A673 (cell line): Measurements from ENCODE around the gene HIP1. TPM values are rescaled to one million over a fixed set of nuclear protein-coding genes. Genes with fewer than 3 reads are reported as not detected.

Experiments used
- BruUV-seq: library from RNA; stranded (reverse); fragments of 400-500 nt; replicated peaks from 2 replicates; lab custom pipeline; 2021; lab: Mats Ljungman, UMichigan
- CTCF ChIA-PET: fragments of 300-600 bp; sonication (Branson Sonifier 250); formaldehyde crosslinking; loops from one replicate; lab custom pipeline; 2022; ENCODE audit warnings: antibody characterized with exemption; lab: Charles Lee
- POLR2A ChIA-PET: fragments of 300-600 bp; sonication (Branson Sonifier 250); formaldehyde crosslinking; loops from one replicate; lab custom pipeline; 2022; ENCODE audit warnings: antibody characterized with exemption; ENCODE audit not compliant: low non-redundant PET; lab: Charles Lee
- DNase-seq: peaks from one replicate; pipeline ENCODE4 v3.0.0-alpha.2; 2015; ENCODE audit warnings: low spot score
- H3K27ac ChIP-seq: fragments of 200-600 bp; sonication (generic); 2 replicates; pipeline ENCODE4 v1.5.1; 2016; ENCODE audit warnings: mixed run types, low read depth, mild to moderate bottlenecking, mixed read lengths, antibody characterized with exemption, low read length; ENCODE audit not compliant: poor library complexity, severe bottlenecking
- H3K27me3 ChIP-seq: fragments of 200-600 bp; sonication (generic); replicated peaks from 2 replicates; pipeline ENCODE4 v1.6.1; 2017; ENCODE audit warnings: mixed run types, low read depth, mild to moderate bottlenecking, mixed read lengths, antibody characterized with exemption, low read length; ENCODE audit not compliant: insufficient read depth, poor library complexity
- H3K36me3 ChIP-seq: fragments of 200-600 bp; sonication (generic); 2 replicates; pipeline ENCODE4 v1.6.1; 2016; ENCODE audit warnings: mixed run types, mild to moderate bottlenecking, mixed read lengths, antibody characterized with exemption, low read length; ENCODE audit not compliant: insufficient read depth, poor library complexity, severe bottlenecking
- H3K4me1 ChIP-seq: fragments of 200-600 bp; sonication (generic); 2 replicates; pipeline ENCODE4 v1.6.1; 2017; ENCODE audit warnings: mixed run types, mild to moderate bottlenecking, mixed read lengths, antibody characterized with exemption, low read length; ENCODE audit not compliant: insufficient read depth, poor library complexity, severe bottlenecking
- H3K4me3 ChIP-seq: fragments of 200-600 bp; sonication (generic); 2 replicates; pipeline ENCODE4 v1.5.1; 2016; ENCODE audit warnings: low read depth, mixed run types, mild to moderate bottlenecking, mixed read lengths, low read length; ENCODE audit not compliant: poor library complexity, severe bottlenecking
- H3K9me3 ChIP-seq: fragments of 200-600 bp; sonication (generic); 2 replicates; pipeline ENCODE4 v1.6.1; 2016; ENCODE audit warnings: mixed run types, low read depth, mild to moderate bottlenecking, mixed read lengths, antibody characterized with exemption, low read length; ENCODE audit not compliant: poor library complexity, severe bottlenecking
- CTCF ChIP-seq: fragments of 300-800, 200-600 bp; sonication (generic); conservative IDR thresholded peaks from 2 replicates; pipeline ENCODE4 v1.5.1; 2017; ENCODE audit warnings: low read depth, mild to moderate bottlenecking, antibody characterized with exemption, low read length, moderate library complexity, mixed read lengths
- EZH2 ChIP-seq: fragments of 200-600 bp; sonication (generic); IDR thresholded peaks from 2 replicates; pipeline ENCODE4 v1.6.1; 2017; ENCODE audit warnings: borderline replicate concordance, low read depth, mild to moderate bottlenecking, mixed read lengths, antibody characterized with exemption, low read length; ENCODE audit not compliant: poor library complexity, severe bottlenecking
- intact Hi-C: fragments of 100-400 bp; cut with micrococcal nuclease; formaldehyde crosslinking; loops from one replicate; pipeline ENCODE4 v1.10.0; 2022; ENCODE audit not compliant: unreplicated experiment
- total RNA-seq: library from RNA; stranded (reverse); gene quantifications from 2 replicates; pipeline ENCODE4 v1.2.3, GENCODE V29; 2021

HIP1 gene
- total RNA-seq, 1 experiment from 2014 or later: 25.0 TPM

DNA sequence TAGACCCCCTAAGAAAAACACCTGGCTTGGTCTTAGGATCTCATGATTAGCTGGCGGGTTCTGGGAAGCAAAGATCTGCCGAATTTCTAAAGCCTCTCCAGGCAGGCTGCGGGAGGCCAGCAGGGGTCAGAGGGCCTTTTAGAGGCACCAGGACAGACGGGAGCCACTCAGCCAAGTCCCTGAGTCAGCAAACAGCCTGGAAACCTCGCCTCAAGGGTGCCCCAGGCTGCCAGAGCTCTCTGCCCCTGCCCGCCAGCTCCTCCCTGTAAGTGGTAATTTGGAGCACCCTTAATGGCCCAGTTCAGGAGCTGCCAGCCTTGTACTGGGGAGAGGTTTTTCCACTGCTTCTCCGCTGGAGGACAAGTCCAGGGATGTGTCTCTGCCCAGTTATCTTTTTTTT lies 88.7 kb downstream of the HIP1 start:
- CTCF ChIA-PET: no interaction called here

DNA sequence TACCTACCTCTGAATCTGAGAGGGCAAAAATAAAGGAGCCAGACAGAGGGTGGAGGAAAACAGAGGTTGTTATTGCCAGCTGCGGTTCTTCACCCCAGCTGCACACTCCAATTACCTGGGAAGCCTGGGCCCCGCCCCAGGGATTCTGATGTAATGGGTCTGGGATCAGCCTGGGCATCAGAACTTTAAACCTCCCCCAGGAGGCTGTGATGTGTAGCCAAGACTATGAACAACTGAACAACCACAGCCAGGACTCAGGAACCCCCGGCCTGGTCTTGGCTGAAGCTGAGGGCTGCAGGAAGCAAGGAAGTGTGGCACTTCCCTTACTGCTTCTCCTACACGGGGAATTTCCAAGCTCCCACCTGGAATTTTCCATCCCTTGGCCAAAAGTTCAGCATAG lies 89.3 kb downstream of the HIP1 start:
- intact Hi-C loops: no loop called here
- BruUV-seq: no TSS peak
- H3K4me3 ChIP-seq: no peak overlapping the region
- POLR2A ChIA-PET: no interaction called here
- DNase-seq: no peak
- H3K27ac ChIP-seq: no peak overlapping the region
- no peaks in the 10 kb centered on the region for H3K27me3 ChIP-seq
- H3K36me3 ChIP-seq: no peaks in the 10 kb centered on the region
- H3K9me3 ChIP-seq: no peaks in the 10 kb centered on the region
- TF ChIP-seq EZH2: no peak
- no peak for TF ChIP-seq CTCF
- H3K4me1 ChIP-seq: no peaks in the 10 kb centered on the region
- CTCF ChIA-PET: no interaction called here

More for the DNA sequence above, 88.7 kb downstream of the HIP1 start:
- intact Hi-C loops: no loop called here
- no peaks in the 10 kb centered on the region for H3K9me3 ChIP-seq
- no peak for TF ChIP-seq CTCF
- TF ChIP-seq EZH2: no peak
- H3K36me3 ChIP-seq: no peaks in the 10 kb centered on the region
- BruUV-seq: no TSS peak
- no peaks in the 10 kb centered on the region for H3K27me3 ChIP-seq
- no peak overlapping the region for H3K4me3 ChIP-seq
- DNase-seq: no peak
- POLR2A ChIA-PET: no interaction called here
- no peaks in the 10 kb centered on the region for H3K4me1 ChIP-seq
- H3K27ac ChIP-seq: no peak overlapping the region

DNA sequence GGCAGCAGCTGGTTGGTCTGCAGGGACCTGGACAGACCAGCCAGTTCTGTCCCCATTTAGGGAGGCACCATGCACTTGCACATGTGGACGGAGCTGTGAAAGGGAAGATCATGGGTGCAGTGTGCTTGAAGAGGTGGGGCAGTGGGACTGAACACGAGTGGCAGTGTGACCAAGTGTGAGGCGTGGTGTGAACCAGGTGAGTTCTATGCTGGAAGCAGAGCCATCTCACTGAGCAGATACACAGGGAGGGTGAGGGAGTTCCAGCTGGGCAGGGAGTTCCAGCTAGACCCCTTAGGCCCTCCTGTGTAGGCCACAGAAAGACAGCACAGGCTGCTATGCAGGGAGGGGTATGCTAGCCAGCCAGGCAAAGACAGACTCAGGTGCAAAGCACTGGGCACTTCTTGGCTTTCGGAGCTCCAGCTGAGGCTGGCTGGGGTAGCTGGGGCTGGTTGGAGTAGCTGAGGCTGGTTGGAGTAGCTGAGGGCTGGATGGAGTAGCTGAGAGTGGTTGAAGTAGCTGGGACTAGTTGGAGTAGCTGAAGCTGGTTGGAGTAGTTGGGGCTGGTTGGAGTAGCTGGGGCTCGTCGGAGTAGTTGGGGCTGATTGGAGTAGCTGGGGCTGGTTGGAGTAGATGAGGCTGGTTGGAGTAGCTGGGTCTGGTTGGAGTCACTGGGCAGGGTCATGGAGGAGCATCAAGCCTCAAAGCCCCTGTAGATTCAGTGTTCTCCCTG lies 90.9 kb downstream of the HIP1 start:
- intact Hi-C loops: no loop called here
- no peak for TF ChIP-seq CTCF
- no peak for TF ChIP-seq EZH2
- ChIA-PET POLR2A (no interaction called here), CTCF (no interaction called here)
- H3K36me3 ChIP-seq: no peaks in the 10 kb centered on the region
- H3K27me3 ChIP-seq: no peaks in the 10 kb centered on the region
- H3K9me3 ChIP-seq: peaks cover 6% of the 10 kb centered on the region
- H3K4me3 ChIP-seq: no peak overlapping the region
- no peaks in the 10 kb centered on the region for H3K4me1 ChIP-seq
- no peak overlapping the region for H3K27ac ChIP-seq
- DNase-seq: no peak
- BruUV-seq: no TSS peak
